K562 (cell line): ENCODE data around the gene GPN3. TPM values are rescaled to one million over a fixed set of nuclear protein-coding genes. Genes with fewer than 3 reads are reported as not detected.

Experiments
- BRF1 ChIP-seq: IDR thresholded peaks from 3 replicates; pipeline ENCODE4 v1.6.1; 2011; ENCODE audit warnings: borderline replicate concordance, mild to moderate bottlenecking; ENCODE audit not compliant: insufficient read length; ENCODE audit errors: extremely low read depth
- CREM ChIP-seq: IDR thresholded peaks from 2 replicates; pipeline ENCODE4 v1.6.1; 2014; ENCODE audit warnings: antibody characterized with exemption, low read depth
- E2F3 ChIP-seq: fragments of 250-450 bp; sonication (Bioruptor Pico); IDR thresholded peaks from 2 replicates; pipeline ENCODE4 v1.4.0; 2020; ENCODE audit warnings: mild to moderate bottlenecking
- ELF4 ChIP-seq: fragments of 450-650 bp; formaldehyde crosslinking; IDR thresholded peaks from 2 replicates; pipeline ENCODE4 v1.4.0; 2022; ENCODE audit warnings: missing genetic modification characterization
- FIP1L1 ChIP-seq: fragments of 200-400 bp; formaldehyde crosslinking; IDR thresholded peaks from 2 replicates; pipeline ENCODE4 v1.6.1; 2018; ENCODE audit warnings: mild to moderate bottlenecking, low read depth, low read length; ENCODE audit not compliant: poor library complexity, severe bottlenecking
- HOXB6 ChIP-seq: fragments of 250-450 bp; sonication (Bioruptor Pico); IDR thresholded peaks from 2 replicates; pipeline ENCODE4 v1.5.1; 2022; ENCODE audit warnings: mild to moderate bottlenecking, borderline replicate concordance
- LARP7 ChIP-seq: fragments of 450-650 bp; IDR thresholded peaks from 2 replicates; pipeline ENCODE4 v1.6.1; 2016
- NR2C1 ChIP-seq, 2 experiments: fragments of 450-650 bp; IDR thresholded peaks; 2 replicates each; pipeline ENCODE4 v1.6.1; 2017; ENCODE audit warnings: mild to moderate bottlenecking in 2 of 2, antibody characterized with exemption in 1 of 2, inconsistent platforms in 1 of 2, missing compliant biosample characterization in 1 of 2, missing genetic modification characterization in 1 of 2
- NUFIP1 ChIP-seq: fragments of 450-650 bp; IDR thresholded peaks from 2 replicates; pipeline ENCODE4 v1.6.1; 2018; ENCODE audit not compliant: partially characterized antibody
- POLR2G ChIP-seq: fragments of 200-400 bp; formaldehyde crosslinking; IDR thresholded peaks from 2 replicates; pipeline ENCODE4 v1.6.1; 2017; ENCODE audit warnings: low read depth, mild to moderate bottlenecking, antibody characterized with exemption, low read length, moderate library complexity
- POLR2H ChIP-seq: IDR thresholded peaks from 2 replicates; pipeline ENCODE4 v1.6.1; 2016; ENCODE audit warnings: missing genetic modification characterization, low read depth, mild to moderate bottlenecking, control low read depth, missing compliant biosample characterization, moderate library complexity
- SIRT6 ChIP-seq: IDR thresholded peaks from one replicate; pipeline ENCODE4 v1.6.1; 2012; ENCODE audit warnings: low read depth, mild to moderate bottlenecking, control low read depth, inconsistent platforms, low read length, moderate library complexity
- SMAD2 ChIP-seq: fragments of 150-350 bp; IDR thresholded peaks from 2 replicates; pipeline ENCODE4 v1.6.1; 2014; ENCODE audit warnings: low read depth, mild to moderate bottlenecking, low read length
- TBL1XR1 ChIP-seq, 2 experiments: IDR thresholded peaks; 2 replicates each; pipeline ENCODE4 v1.6.1; 2012; ENCODE audit warnings: improper control_type of control experiment in 2 of 2, low read length in 2 of 2, mild to moderate bottlenecking in 1 of 2
- YY1 ChIP-seq, 3 experiments: IDR thresholded peaks; 2 replicates each; pipeline ENCODE4 v1.6.1; 2011; ENCODE audit warnings: low read length in 2 of 3, mild to moderate bottlenecking in 2 of 3, moderate library complexity in 2 of 3, borderline replicate concordance in 1 of 3, control low read depth in 1 of 3, low read depth in 1 of 3; ENCODE audit not compliant: insufficient read depth in 3 of 3, insufficient replicate concordance in 2 of 3, control insufficient read depth in 1 of 3, insufficient read length in 1 of 3; ENCODE audit errors: extremely low read depth in 1 of 3
- ZNF436 ChIP-seq: fragments of 250-450, 450-650 bp; sonication (Bioruptor Pico); formaldehyde crosslinking; IDR thresholded peaks from 2 replicates; pipeline ENCODE4 v1.7.0; 2020; ENCODE audit warnings: mild to moderate bottlenecking
- ZNF699 ChIP-seq: fragments of 250-450 bp; sonication (Bioruptor Pico); IDR thresholded peaks from 2 replicates; pipeline ENCODE4 v1.8.0; 2021; ENCODE audit warnings: mild to moderate bottlenecking, moderate library complexity; ENCODE audit not compliant: insufficient replicate concordance
- polyA plus RNA-seq, 8 experiments: library from polyadenylated mRNA; depleted of rRNA in 4 of 8; stranded (reverse) in 5 of 8; unstranded in 3 of 8; fragments of >200 nt; fragmentation: Nextera tagmentation in 2 of 8; fragmentation: Illumina TruSeq in 1 of 8; extraction: Ambion mirVana in 2 of 8; extraction: Trizol in 1 of 8; gene quantifications; 2 replicates each; pipeline versions ENCODE4 v1.2.1 to v1.2.3, GENCODE V29; 2011 to 2014; ENCODE audit warnings: inconsistent platforms in 1 of 8, missing spikeins in 1 of 8
- total RNA-seq, 7 experiments: library from RNA; depleted of rRNA in 6 of 7; stranded (reverse); fragments of >200 nt in 6 of 7; fragmentation: Illumina TruSeq in 2 of 7; extraction: Trizol in 2 of 7; gene quantifications; 2 replicates each; pipeline versions ENCODE4 v1.2.1 to v1.2.3, GENCODE V29; 2011 to 2021; ENCODE audit warnings: low replicate concordance in 1 of 7
- TF ChIP-seq, protein P1 (sequence below): fragments of 450-650 bp; IDR thresholded peaks from 2 replicates; pipeline ENCODE4 v1.6.1; 2016; ENCODE audit warnings: missing biosample characterization, missing genetic modification characterization
- TF ChIP-seq, protein P2 (sequence below): fragments of 250-450 bp; sonication (Bioruptor Pico); IDR thresholded peaks from 2 replicates; pipeline ENCODE4 v1.5.0; 2021
- TF ChIP-seq, protein P3 (sequence below): fragments of 450-650 bp; formaldehyde crosslinking; IDR thresholded peaks from 2 replicates; pipeline ENCODE4 v1.4.0; 2022; ENCODE audit warnings: missing genetic modification characterization
- TF ChIP-seq, protein P4 (sequence below), 2 experiments: IDR thresholded peaks in 1 of 2; conservative IDR thresholded peaks in 1 of 2; 2 replicates each; pipeline ENCODE4 v1.6.1; 2016; ENCODE audit warnings: low read depth in 2 of 2, mild to moderate bottlenecking in 1 of 2, missing compliant biosample characterization in 1 of 2, missing genetic modification characterization in 1 of 2, moderate library complexity in 1 of 2

The GPN3 gene
- total and polyA plus RNA-seq, 9 of the 15 experiments (the other 6 are each of a cell fraction or from before 2014, with no cell fraction given) = 35.8 to 123 (median 64.2) TPM

DNA sequence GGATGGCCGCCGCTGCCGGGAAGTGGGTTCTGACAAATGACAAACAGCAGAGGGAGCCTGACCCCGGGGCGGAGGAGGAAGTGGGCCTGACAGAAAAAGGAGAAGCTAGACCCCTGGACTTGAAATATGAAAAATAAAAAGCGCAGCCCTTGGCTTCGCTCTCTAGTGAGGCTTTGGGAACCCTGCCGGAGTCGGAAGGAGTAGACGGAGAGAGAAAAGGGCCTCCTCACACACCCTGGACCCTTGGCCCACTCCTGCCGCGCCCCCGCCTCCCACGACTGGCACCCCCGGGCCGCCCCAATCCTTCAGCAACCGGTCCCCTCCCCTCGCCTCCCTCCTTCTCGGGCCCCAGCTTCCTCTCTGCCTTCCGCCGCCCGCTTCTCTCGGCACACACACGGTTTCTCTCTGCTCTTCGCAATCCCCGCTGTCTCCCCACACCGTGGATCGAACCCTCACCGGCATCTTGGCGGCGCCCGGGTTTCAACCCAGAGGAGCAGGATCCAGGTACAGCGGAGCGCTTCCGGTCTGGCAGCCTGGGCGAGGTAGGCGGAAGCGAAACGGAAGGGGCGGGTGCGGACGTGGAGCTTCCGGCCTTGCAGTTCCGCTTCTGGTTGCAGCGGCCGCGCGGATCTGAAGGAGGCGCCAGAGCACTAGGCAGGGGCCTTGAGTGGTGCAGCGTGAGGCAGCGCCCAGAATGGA, 18.1 kb downstream of the GPN3 start, which contains the start of gene ARPC3 (continued):
- TF ChIP-seq TBL1XR1 (IDR thresholded peaks at IDR 0.05; ENCODE audit: low read length in 2 of 2) (peak in 1 of 2 experiments; percentile 61; a peak in 1 of 4 replicates), POLR2H (tag) (peak; percentile 85), NUFIP1 (peak; percentile 42), LARP7 (0 out of 2 replicates have a peak, but pooled peaks have one; percentile 69), ZNF699 (CRISPR knock-in tag) (no peak), YY1 (IDR thresholded peaks at IDR 0.05; ENCODE audit: borderline replicate concordance in 1 of 3, control insufficient read depth in 1 of 3, extremely low read depth in 1 of 3, insufficient read depth in 3 of 3, insufficient read length in 1 of 3, insufficient replicate concordance in 2 of 3, low read depth in 1 of 3, low read length in 2 of 3) (peak; percentile 31 to 91 (median 86)), HOXB6 (no peak), CREM (peak; percentile 84), POLR2G (peak; percentile 97), ELF4 (CRISPR knock-in tag) (peak; percentile 88), SIRT6 (no peak), E2F3 (no peak), FIP1L1 (peak; percentile 51), NR2C1 (IDR thresholded peaks at IDR 0.05) (peak; percentile 66), NR2C1 (tag; IDR thresholded peaks at IDR 0.05) (peak; percentile 56; the same call in 1 of the 2 replicates), ZNF436 (CRISPR knock-in tag) (no peak), BRF1 (no peak), SMAD2 (no peak)
- TF ChIP-seq, protein P1, sequence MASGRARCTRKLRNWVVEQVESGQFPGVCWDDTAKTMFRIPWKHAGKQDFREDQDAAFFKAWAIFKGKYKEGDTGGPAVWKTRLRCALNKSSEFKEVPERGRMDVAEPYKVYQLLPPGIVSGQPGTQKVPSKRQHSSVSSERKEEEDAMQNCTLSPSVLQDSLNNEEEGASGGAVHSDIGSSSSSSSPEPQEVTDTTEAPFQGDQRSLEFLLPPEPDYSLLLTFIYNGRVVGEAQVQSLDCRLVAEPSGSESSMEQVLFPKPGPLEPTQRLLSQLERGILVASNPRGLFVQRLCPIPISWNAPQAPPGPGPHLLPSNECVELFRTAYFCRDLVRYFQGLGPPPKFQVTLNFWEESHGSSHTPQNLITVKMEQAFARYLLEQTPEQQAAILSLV (tag) = no peak
- TF ChIP-seq, protein P2, sequence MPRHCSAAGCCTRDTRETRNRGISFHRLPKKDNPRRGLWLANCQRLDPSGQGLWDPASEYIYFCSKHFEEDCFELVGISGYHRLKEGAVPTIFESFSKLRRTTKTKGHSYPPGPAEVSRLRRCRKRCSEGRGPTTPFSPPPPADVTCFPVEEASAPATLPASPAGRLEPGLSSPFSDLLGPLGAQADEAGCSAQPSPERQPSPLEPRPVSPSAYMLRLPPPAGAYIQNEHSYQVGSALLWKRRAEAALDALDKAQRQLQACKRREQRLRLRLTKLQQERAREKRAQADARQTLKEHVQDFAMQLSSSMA (CRISPR knock-in tag) = no peak
- TF ChIP-seq, protein P3, sequence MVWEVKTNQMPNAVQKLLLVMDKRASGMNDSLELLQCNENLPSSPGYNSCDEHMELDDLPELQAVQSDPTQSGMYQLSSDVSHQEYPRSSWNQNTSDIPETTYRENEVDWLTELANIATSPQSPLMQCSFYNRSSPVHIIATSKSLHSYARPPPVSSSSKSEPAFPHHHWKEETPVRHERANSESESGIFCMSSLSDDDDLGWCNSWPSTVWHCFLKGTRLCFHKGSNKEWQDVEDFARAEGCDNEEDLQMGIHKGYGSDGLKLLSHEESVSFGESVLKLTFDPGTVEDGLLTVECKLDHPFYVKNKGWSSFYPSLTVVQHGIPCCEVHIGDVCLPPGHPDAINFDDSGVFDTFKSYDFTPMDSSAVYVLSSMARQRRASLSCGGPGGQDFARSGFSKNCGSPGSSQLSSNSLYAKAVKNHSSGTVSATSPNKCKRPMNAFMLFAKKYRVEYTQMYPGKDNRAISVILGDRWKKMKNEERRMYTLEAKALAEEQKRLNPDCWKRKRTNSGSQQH (CRISPR knock-in tag) = peak; percentile 75; the same call in 1 of the 2 replicates
- TF ChIP-seq, protein P4, sequence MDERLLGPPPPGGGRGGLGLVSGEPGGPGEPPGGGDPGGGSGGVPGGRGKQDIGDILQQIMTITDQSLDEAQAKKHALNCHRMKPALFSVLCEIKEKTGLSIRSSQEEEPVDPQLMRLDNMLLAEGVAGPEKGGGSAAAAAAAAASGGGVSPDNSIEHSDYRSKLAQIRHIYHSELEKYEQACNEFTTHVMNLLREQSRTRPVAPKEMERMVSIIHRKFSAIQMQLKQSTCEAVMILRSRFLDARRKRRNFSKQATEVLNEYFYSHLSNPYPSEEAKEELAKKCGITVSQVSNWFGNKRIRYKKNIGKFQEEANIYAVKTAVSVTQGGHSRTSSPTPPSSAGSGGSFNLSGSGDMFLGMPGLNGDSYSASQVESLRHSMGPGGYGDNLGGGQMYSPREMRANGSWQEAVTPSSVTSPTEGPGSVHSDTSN (CRISPR knock-in tag; IDR thresholded peaks at IDR 0.05; ENCODE audit: low read depth) = no peak
- TF ChIP-seq, protein P4 (tag; conservative IDR thresholded peaks at IDR 0.05; ENCODE audit: low read depth) = 0 out of 2 replicates have a peak, but pooled peaks have one; percentile 0
